ENCODE results near the gene HDAC7. TPM values are rescaled to one million over a fixed set of nuclear protein-coding genes. Genes with fewer than 3 reads are reported as not detected.
A peak's percentile ranks its signal among the peaks of the same experiment; 100 is the strongest.

Gene HDAC7
- total RNA-seq, 5 donors from 2014 or later (not counting 1 experiment from before 2014, with no cell fraction given) = 142 to 192 (median 165) TPM

DNA sequence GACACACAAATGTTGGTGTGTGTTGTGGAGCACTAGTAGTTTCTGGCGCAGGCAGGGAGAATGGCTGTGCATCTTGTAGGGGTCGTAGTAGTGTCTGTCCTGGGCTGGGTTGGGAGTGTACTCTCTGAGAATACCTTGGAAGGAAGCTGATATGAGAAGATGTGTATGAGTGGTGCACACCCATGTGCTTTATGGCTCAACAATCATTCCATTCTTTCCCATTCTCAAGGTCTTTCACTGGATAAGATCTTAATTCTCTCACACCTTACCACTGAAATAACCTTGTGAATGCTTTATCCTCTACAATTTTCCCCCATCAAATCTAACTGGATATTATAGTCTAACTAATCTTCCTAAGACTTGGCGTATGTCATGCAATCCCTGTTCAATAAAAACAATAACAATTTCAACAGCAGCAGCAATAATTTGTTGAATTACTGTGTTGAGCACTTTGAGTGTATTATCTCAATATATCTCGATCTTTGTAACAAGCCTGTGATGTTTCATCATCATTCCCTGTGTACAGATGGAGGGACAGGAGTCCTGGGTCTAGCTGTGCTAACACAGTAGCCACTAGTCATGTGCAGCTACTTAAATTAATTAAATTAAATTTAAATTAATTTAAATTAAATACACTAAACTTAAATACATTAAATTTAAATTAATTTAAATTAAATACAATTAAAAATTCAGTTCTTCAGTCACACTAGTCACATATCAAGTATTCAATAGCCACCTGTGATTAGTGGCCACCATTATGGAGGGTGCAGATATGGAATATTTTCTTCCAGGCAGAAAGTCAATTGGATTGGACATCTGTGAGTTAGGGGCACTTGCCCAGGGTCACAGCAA, 50.2 kb downstream of the HDAC7 start:
- Mint-ChIP-seq H3K27ac (no peak overlapping the region), H3K27me3 (no peaks in the 10 kb centered on the region), H3K4me3 (no peak overlapping the region), H3K36me3 (no peaks in the 10 kb centered on the region), H3K4me1 (peaks cover 16 to 32% (median 26%) of the 10 kb centered on the region in 3 donors), H3K9me3 (no peaks in the 10 kb centered on the region)
- no peaks in the 10 kb centered on the region for H3K36me3 ChIP-seq (ENCODE audit: control insufficient read depth in 2 of 2, extremely low read depth in 1 of 2, insufficient read depth in 1 of 2, low read length in 1 of 2)
- H3K9me3 ChIP-seq = no peaks in the 10 kb centered on the region
- peaks cover 0 to 8% of the 10 kb centered on the region in 2 experiments for H3K27me3 ChIP-seq (replicated peaks in 1 of 2; ENCODE audit: control insufficient read depth in 2 of 2, extremely low read depth in 1 of 2, insufficient read depth in 2 of 2, low read length in 1 of 2)
- ChIA-PET CTCF (interaction anchor here (0.8 to 6.3 kb wide), 10 partner anchors 11 to 69 kb away, joined by 3 to 95 read pairs (median 5); partner anchors contain the start of genes RAPGEF3 (in 2 of the 2) and RPAP3 (in 1 of the 2)), POLR2A (no interaction called here)
- peaks cover 5 to 28% of the 10 kb centered on the region in 2 experiments for H3K4me1 ChIP-seq (ENCODE audit: control insufficient read depth in 1 of 2, extremely low read depth in 1 of 2, insufficient read depth in 2 of 2, low read length in 2 of 2)
- no peak overlapping the region for H3K27ac ChIP-seq (ENCODE audit: low read length)
- DNase-seq (no peak), ATAC-seq (replicated peaks in 1 of 4) (no peak)
- WGBS (ENCODE audit: insufficient coverage) = 100% methylated on average over 1 of the region's 4 CpGs
- H3K4me3 ChIP-seq (ENCODE audit: control insufficient read depth in 1 of 2, extremely low read depth in 1 of 2, low read length in 1 of 2) = no peak overlapping the region

DNA sequence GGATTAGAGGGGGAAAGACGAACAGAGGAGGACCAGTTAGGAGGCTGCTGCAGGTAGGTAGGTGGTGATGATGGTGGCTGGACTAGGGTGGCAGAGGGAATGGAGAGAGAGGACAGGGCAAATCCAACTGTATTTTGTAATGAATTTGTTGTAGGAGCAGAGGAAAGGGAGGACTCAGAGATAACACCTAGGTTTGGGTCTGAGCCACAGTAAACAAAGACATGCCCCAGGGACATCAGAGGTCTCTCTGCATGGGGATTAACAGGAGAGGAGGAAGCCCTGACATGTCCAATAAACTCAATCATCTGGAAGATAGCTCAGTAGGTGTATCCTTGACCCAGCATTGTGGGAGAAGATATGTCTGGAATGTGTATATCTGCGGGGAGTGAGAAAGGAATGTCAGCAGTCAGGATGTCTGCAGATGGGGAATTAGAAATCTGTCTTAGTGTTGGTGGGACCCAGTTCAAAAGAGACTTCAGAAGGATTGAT, 51.3 kb downstream of the HDAC7 start:
- H3K36me3 Mint-ChIP-seq = no peaks in the 10 kb centered on the region
- H3K27me3 ChIP-seq (replicated peaks in 1 of 2; ENCODE audit: control insufficient read depth in 2 of 2, extremely low read depth in 1 of 2, insufficient read depth in 2 of 2, low read length in 1 of 2) = peaks cover 0 to 16% of the 10 kb centered on the region in 2 experiments
- no peak for ATAC-seq (replicated peaks in 1 of 4)
- CTCF ChIA-PET = interaction anchor here (1.5 to 6.3 kb wide), 7 partner anchors 10 to 115 kb away, joined by 4 to 95 read pairs (median 10); partner anchors contain the start of gene RAPGEF3 (in 2 of the 2)
- H3K9me3 Mint-ChIP-seq = no peaks in the 10 kb centered on the region
- no peaks in the 10 kb centered on the region for H3K27me3 Mint-ChIP-seq
- DNase-seq = no peak
- no peaks in the 10 kb centered on the region for H3K36me3 ChIP-seq (ENCODE audit: control insufficient read depth in 2 of 2, extremely low read depth in 1 of 2, insufficient read depth in 1 of 2, low read length in 1 of 2)
- peaks cover 0 to 21% of the 10 kb centered on the region in 2 experiments for H3K4me1 ChIP-seq (ENCODE audit: control insufficient read depth in 1 of 2, extremely low read depth in 1 of 2, insufficient read depth in 2 of 2, low read length in 2 of 2)
- H3K9me3 ChIP-seq = no peaks in the 10 kb centered on the region
- no peak overlapping the region for H3K27ac ChIP-seq (ENCODE audit: low read length)
- no peak overlapping the region for H3K27ac Mint-ChIP-seq
- no peak overlapping the region for H3K4me3 ChIP-seq (ENCODE audit: control insufficient read depth in 1 of 2, extremely low read depth in 1 of 2, low read length in 1 of 2)
- WGBS (ENCODE audit: insufficient coverage) = 88% methylated on average over 2 of the region's 2 CpGs
- POLR2A ChIA-PET = no interaction called here
- H3K4me3 Mint-ChIP-seq = no peak overlapping the region
- H3K4me1 Mint-ChIP-seq = peaks cover 7 to 22% (median 16%) of the 10 kb centered on the region in 3 donors

DNA sequence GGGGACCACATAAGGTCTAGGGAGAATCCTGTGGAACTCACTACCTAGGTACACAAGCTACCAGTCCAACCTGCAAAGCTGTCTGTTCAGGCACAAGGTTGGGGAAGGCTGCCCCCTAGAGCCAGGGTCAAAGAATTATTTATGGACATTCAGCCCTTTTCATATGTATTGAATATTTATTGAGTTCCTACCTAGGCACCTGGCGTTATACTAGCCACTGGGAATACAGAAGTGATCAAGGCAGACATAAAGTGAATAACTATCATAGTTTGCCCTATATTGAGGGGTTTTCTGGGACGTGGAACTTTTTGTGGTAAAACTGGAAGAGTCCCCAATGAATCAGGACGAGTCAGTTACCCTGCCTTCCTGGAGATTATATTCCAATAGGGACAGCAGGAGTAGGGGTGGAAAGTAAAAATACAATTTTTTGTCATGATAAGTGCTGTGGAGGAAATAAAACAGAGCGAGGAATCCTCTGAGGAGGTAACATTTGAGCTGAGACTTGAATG, 52.4 kb downstream of the HDAC7 start:
- Histone ChIP-seq H3K4me3 (ENCODE audit: control insufficient read depth in 1 of 2, extremely low read depth in 1 of 2, low read length in 1 of 2) (no peak overlapping the region), H3K27me3 (replicated peaks in 1 of 2; ENCODE audit: control insufficient read depth in 2 of 2, extremely low read depth in 1 of 2, insufficient read depth in 2 of 2, low read length in 1 of 2) (peaks cover 0 to 13% of the 10 kb centered on the region in 2 experiments), H3K9me3 (no peaks in the 10 kb centered on the region), H3K4me1 (ENCODE audit: control insufficient read depth in 1 of 2, extremely low read depth in 1 of 2, insufficient read depth in 2 of 2, low read length in 2 of 2) (peaks cover 0 to 15% of the 10 kb centered on the region in 2 experiments), H3K36me3 (ENCODE audit: control insufficient read depth in 2 of 2, extremely low read depth in 1 of 2, insufficient read depth in 1 of 2, low read length in 1 of 2) (no peaks in the 10 kb centered on the region), H3K27ac (ENCODE audit: low read length) (no peak overlapping the region)
- Mint-ChIP-seq H3K9me3 (no peaks in the 10 kb centered on the region), H3K4me3 (no peak overlapping the region), H3K27me3 (no peaks in the 10 kb centered on the region), H3K4me1 (peaks cover 2 to 19% (median 13%) of the 10 kb centered on the region in 3 donors), H3K27ac (peak overlapping the region; percentile 32 to 34), H3K36me3 (no peaks in the 10 kb centered on the region)
- peak; percentile 49 to 78 (median 72) for ATAC-seq (replicated peaks in 1 of 4)
- peak; percentile 17 to 80 (median 58) for DNase-seq
- ChIA-PET POLR2A (interaction anchor here (0.6 to 1.0 kb wide), 3 partner anchors 8 to 438 kb away, joined by 3 to 4 read pairs (median 3); partner anchors contain the start of gene RAPGEF3 (in 1 of the 2)), CTCF (interaction anchor here (0.6 to 6.3 kb wide), 30 partner anchors 9 to 735 kb away, joined by 3 to 95 read pairs (median 4); partner anchors contain the start of gene RAPGEF3 (in 1 of the 2))
- WGBS (ENCODE audit: insufficient coverage) = 0% methylated on average over 1 of the region's 4 CpGs

DNA sequence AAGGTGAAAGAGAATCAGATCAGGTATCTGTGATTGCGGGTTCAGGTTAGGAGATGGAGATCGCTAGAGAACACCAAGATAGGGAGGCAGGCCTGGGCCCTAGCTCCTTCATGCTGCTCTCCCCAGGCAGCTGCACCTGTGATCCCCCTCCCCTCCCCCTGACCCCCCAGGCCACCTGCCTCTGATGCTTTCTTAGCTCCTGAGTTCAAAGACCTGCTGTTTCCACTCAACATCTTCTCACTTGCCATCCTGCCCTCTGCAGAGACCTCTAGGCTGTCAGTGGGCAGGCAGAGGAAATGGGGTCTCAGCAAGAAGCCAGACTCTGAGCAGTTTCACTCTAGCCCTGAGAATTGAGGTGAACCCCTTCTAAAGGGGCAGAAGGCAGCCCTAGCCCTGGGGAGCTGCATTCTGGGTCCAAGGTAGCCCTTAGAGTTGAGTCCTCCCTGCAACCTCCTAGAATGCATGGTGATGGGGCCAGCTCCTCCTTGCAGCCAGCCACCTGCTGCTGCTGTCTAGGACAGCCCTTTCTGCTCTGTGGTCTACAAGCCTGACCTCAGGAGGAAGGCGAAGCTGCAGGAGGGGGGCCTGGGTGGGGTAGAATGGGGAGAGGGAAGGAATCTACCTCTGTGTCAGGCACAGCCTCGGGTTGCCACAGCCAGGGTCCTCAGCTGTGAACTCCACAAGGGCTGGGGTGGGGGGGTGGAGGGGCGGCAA, 53.0 kb downstream of the HDAC7 start:
- POLR2A ChIA-PET = interaction anchor here (0.5 to 1.0 kb wide), 7 partner anchors 8 to 968 kb away, joined by 3 to 8 read pairs (median 3); partner anchors contain the start of gene RAPGEF3 (in 1 of the 2)
- Histone ChIP-seq H3K9me3 (no peaks in the 10 kb centered on the region), H3K27ac (ENCODE audit: low read length) (no peak overlapping the region), H3K36me3 (ENCODE audit: control insufficient read depth in 2 of 2, extremely low read depth in 1 of 2, insufficient read depth in 1 of 2, low read length in 1 of 2) (no peaks in the 10 kb centered on the region), H3K4me3 (ENCODE audit: control insufficient read depth in 1 of 2, extremely low read depth in 1 of 2, low read length in 1 of 2) (no peak overlapping the region), H3K4me1 (ENCODE audit: control insufficient read depth in 1 of 2, extremely low read depth in 1 of 2, insufficient read depth in 2 of 2, low read length in 2 of 2) (peaks cover 0 to 15% of the 10 kb centered on the region in 2 experiments), H3K27me3 (replicated peaks in 1 of 2; ENCODE audit: control insufficient read depth in 2 of 2, extremely low read depth in 1 of 2, insufficient read depth in 2 of 2, low read length in 1 of 2) (peaks cover 0 to 13% of the 10 kb centered on the region in 2 experiments)
- no peak overlapping the region for H3K4me3 Mint-ChIP-seq
- no peaks in the 10 kb centered on the region for H3K9me3 Mint-ChIP-seq
- H3K4me1 Mint-ChIP-seq = peaks cover 0 to 19% (median 11%) of the 10 kb centered on the region in 3 donors
- H3K27ac Mint-ChIP-seq = no peak overlapping the region
- CTCF ChIA-PET = interaction anchor here (0.6 to 6.3 kb wide), 34 partner anchors 9 to 734 kb away, joined by 3 to 95 read pairs (median 4); partner anchors contain the start of gene RAPGEF3 (in 1 of the 2)
- DNase-seq (peak in 2 of 35 experiments; percentile 14 to 18), ATAC-seq (replicated peaks in 1 of 4) (peak; percentile 32 to 71 (median 58))
- no peaks in the 10 kb centered on the region for H3K36me3 Mint-ChIP-seq
- no peaks in the 10 kb centered on the region for H3K27me3 Mint-ChIP-seq
- no CpG with 5 or more reads among the region's 5 CpGs for WGBS (ENCODE audit: insufficient coverage)

DNA sequence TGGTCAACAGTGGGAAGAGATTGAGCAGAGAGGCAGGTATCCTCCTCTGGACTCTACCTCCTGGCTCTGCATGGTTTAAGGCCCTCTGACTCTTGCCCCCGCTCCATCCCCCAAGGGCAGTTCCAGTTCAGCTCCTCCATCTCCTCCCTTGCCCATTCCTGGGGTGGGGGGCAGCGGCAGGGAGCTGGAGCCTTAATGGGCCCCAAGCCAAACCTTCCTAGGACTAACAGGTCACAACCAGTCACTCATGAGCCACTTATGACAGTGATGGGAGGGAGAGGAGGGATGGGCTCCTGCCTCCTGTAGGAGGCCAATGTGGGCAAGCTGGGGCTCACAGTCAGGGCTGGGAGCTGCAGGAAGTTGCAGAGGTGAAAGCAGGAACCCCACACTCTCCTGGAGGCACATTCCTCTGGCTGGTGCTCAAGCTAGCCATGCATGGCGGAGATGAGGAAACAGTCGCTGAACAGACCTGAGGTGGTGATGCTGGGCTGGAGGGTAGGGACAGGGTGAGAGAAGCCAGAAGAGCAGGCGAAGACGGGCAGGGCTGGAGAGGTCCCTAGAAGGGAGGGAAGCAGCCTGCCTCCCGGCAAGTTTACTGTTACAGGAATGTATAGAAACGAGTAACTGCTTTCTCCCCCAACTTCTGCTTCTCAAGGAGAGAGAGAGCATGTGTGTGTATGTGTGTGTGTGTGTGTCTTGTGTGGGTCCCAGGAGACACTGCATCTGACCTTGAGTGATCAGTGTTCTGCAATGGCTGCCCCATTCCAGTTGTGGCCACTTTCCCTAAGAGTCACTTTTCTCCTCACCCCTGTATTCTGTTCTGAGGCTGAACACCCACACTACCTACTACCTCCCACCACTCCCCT, 56.0 kb downstream of the HDAC7 start:
- no peak overlapping the region for H3K27ac Mint-ChIP-seq
- Histone ChIP-seq H3K4me1 (ENCODE audit: control insufficient read depth in 1 of 2, extremely low read depth in 1 of 2, insufficient read depth in 2 of 2, low read length in 2 of 2) (peaks cover 0 to 27% of the 10 kb centered on the region in 2 experiments), H3K36me3 (ENCODE audit: control insufficient read depth in 2 of 2, extremely low read depth in 1 of 2, insufficient read depth in 1 of 2, low read length in 1 of 2) (no peaks in the 10 kb centered on the region), H3K9me3 (no peaks in the 10 kb centered on the region), H3K4me3 (ENCODE audit: control insufficient read depth in 1 of 2, extremely low read depth in 1 of 2, low read length in 1 of 2) (no peak overlapping the region), H3K27ac (ENCODE audit: low read length) (no peak overlapping the region), H3K27me3 (replicated peaks in 1 of 2; ENCODE audit: control insufficient read depth in 2 of 2, extremely low read depth in 1 of 2, insufficient read depth in 2 of 2, low read length in 1 of 2) (peaks cover 0 to 22% of the 10 kb centered on the region in 2 experiments)
- H3K36me3 Mint-ChIP-seq = no peaks in the 10 kb centered on the region
- DNase-seq (no peak), ATAC-seq (replicated peaks in 1 of 4) (no peak)
- CTCF ChIA-PET = interaction anchor here (0.6 to 2.0 kb wide), 5 partner anchors 8 to 954 kb away, joined by 3 to 13 read pairs (median 5); no protein-coding TSS in a partner anchor
- POLR2A ChIA-PET = no interaction called here
- H3K4me3 Mint-ChIP-seq = no peak overlapping the region
- H3K9me3 Mint-ChIP-seq = no peaks in the 10 kb centered on the region
- H3K4me1 Mint-ChIP-seq = peaks cover 7 to 21% (median 18%) of the 10 kb centered on the region in 3 donors
- H3K27me3 Mint-ChIP-seq = no peaks in the 10 kb centered on the region
- WGBS (ENCODE audit: insufficient coverage) = 93% methylated on average over 6 of the region's 8 CpGs
